Measurements from ENCODE around the gene PLEKHG4B.
A peak's percentile ranks its signal among the peaks of the same experiment; 100 is the strongest.

The PLEKHG4B gene

DNA sequence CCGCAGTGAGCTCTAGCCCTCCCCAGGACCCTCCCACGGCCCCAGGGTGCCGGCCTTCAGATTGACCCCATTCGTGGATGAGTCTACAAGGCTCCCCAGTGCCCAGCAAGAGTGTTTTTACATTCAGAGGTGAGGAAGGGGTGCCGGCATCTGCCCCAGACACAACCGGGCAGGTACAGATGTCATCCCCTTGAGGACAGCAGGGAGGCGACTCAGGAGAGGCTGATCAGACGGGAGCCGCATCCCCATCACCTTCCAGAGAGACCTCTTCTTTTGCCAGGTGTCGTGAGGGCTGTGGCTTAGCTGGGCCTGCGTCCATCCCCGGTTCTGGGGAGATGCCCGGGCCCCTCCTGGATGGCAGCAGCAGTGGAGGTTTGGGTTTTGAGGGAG lies 95.1 kb downstream of the PLEKHG4B start:
- Mint-ChIP-seq H3K27ac (no peak overlapping the region), H3K9me3 (no peaks in the 10 kb centered on the region), H3K27me3 (peaks cover 15 to 31% of the 10 kb centered on the region in 2 donors), H3K4me1 (ENCODE audit: low read depth in 2 of 2) (peaks cover 5 to 11% of the 10 kb centered on the region in 2 donors), H3K4me3 (no peak overlapping the region), H3K36me3 (ENCODE audit: insufficient read depth) (peaks cover 3% of the 10 kb centered on the region)
- DNase-seq (no peak), ATAC-seq (replicated peaks) (no peak)

DNA sequence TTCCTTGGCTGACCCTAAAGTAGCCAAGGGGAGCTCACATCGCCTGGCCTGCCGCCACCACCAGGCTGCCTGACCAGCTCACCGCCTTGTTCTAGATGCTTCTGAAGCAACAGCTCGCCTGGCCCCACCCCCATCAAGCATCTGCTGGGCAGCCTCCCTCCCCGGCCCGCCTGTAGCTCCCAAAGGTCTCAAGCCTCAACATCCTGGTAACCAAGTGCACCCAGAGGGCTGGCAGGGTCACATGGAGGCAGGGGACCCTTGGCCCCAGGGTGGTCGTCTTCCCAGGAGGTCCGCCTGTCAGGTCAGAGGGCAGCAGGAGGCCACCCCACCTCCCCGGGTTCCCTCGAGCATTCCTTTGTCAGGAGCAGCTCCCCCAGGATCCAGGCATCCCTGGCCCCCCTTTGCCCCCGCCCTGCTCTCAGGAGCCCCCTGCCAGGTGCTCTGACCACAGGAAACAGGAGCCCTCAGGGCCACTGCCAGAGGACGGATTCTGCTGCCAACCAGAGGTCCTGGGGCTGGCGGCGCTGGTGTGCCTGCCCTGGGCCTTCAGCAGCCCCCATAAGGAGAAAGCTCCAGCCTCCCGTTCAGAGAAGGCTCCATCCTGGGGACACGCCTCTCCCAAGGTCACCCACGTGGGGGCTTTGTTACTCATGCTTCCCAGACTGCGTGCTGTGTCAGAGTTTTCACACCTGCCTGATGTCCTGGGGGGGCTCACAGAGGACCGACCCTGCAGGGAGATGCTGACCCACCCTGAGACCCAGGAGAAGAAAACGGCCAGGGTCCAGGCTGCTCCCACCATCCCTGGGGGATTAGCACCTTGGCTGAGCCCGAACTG lies 95.9 kb downstream of the PLEKHG4B start:
- Mint-ChIP-seq H3K4me1 (ENCODE audit: low read depth in 2 of 2) (peaks cover 5 to 11% of the 10 kb centered on the region in 2 donors), H3K27ac (peak overlapping the region in 1 of 2 donors; percentile 65), H3K4me3 (no peak overlapping the region), H3K27me3 (peaks cover 16 to 31% of the 10 kb centered on the region in 2 donors), H3K36me3 (ENCODE audit: insufficient read depth) (peaks cover 3% of the 10 kb centered on the region), H3K9me3 (no peaks in the 10 kb centered on the region)
- DNase-seq (no peak), ATAC-seq (replicated peaks) (no peak)

- DNase-seq (peak; percentile 86 to 90 (median 86)), ATAC-seq (replicated peaks) (peak; percentile 98)
- peaks cover 16 to 34% of the 10 kb centered on the region in 2 donors for H3K27me3 Mint-ChIP-seq
- H3K27ac Mint-ChIP-seq: peak overlapping the region in 1 of 2 donors; percentile 65
- peaks cover 3% of the 10 kb centered on the region for H3K36me3 Mint-ChIP-seq (ENCODE audit: insufficient read depth)
- no peaks in the 10 kb centered on the region for H3K9me3 Mint-ChIP-seq
- H3K4me3 Mint-ChIP-seq: peak overlapping the region in 1 of 2 donors; percentile 49
- peaks cover 5 to 11% of the 10 kb centered on the region in 2 donors for H3K4me1 Mint-ChIP-seq (ENCODE audit: low read depth in 2 of 2)
These were observed 96.8 kb downstream of the PLEKHG4B start for GRCh38 chr5:188488-189481.

- Mint-ChIP-seq H3K9me3 (no peaks in the 10 kb centered on the region), H3K4me1 (ENCODE audit: low read depth in 2 of 2) (peaks cover 5 to 11% of the 10 kb centered on the region in 2 donors), H3K27ac (no peak overlapping the region), H3K36me3 (ENCODE audit: insufficient read depth) (peaks cover 3% of the 10 kb centered on the region), H3K27me3 (peaks cover 16 to 34% of the 10 kb centered on the region in 2 donors), H3K4me3 (no peak overlapping the region)
- ATAC-seq (replicated peaks) (no peak), DNase-seq (no peak)
These were observed 97.5 kb downstream of the PLEKHG4B start for GRCh38 chr5:189486-189885.

- Mint-ChIP-seq H3K9me3 (no peaks in the 10 kb centered on the region), H3K27ac (no peak overlapping the region), H3K27me3 (peaks cover 16 to 34% of the 10 kb centered on the region in 2 donors), H3K4me3 (no peak overlapping the region), H3K4me1 (ENCODE audit: low read depth in 2 of 2) (peaks cover 5 to 11% of the 10 kb centered on the region in 2 donors), H3K36me3 (ENCODE audit: insufficient read depth) (peaks cover 3% of the 10 kb centered on the region)
- DNase-seq: no peak
- ATAC-seq (replicated peaks): no peak
These were observed 98.0 kb downstream of the PLEKHG4B start for GRCh38 chr5:189976-190365.

DNA sequence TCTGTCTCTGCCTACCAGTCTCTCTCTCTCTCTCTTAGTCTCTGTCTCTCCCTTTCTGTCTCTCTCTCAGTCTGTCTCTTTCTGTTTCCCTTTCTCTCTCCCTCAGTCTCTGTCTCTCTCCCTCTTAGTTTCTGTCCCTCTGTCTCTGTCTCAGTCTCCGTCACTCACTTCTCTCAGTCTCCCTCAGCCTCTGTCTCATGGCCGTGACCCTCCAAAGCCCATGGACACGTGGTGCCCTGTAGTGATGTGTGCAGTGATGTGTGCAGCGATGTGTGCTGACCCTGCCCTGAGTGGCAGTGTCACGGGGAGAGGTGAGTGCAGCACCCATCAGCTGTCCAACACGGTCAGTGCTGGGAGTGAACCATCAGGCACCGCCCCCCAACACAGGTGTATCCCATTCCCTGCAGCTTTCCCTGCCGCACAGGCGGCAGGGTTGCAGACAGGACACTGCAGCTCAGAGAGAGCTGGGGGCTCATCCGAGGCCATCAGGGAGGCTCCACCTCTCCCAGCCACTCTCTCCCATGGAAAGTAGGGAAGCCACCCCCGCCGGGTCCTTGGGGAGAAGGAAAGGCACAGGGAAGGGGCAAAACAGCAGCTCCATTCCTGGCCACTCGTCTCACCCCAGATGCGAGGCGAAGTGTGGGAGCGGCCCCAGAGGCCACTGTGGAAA lies 98.5 kb downstream of the PLEKHG4B start:
- Mint-ChIP-seq H3K27me3 (peaks cover 16 to 39% of the 10 kb centered on the region in 2 donors), H3K9me3 (no peaks in the 10 kb centered on the region), H3K4me3 (no peak overlapping the region), H3K4me1 (ENCODE audit: low read depth in 2 of 2) (peaks cover 5 to 13% of the 10 kb centered on the region in 2 donors), H3K27ac (no peak overlapping the region), H3K36me3 (ENCODE audit: insufficient read depth) (peaks cover 3% of the 10 kb centered on the region)
- no peak for DNase-seq
- no peak for ATAC-seq (replicated peaks)

DNA sequence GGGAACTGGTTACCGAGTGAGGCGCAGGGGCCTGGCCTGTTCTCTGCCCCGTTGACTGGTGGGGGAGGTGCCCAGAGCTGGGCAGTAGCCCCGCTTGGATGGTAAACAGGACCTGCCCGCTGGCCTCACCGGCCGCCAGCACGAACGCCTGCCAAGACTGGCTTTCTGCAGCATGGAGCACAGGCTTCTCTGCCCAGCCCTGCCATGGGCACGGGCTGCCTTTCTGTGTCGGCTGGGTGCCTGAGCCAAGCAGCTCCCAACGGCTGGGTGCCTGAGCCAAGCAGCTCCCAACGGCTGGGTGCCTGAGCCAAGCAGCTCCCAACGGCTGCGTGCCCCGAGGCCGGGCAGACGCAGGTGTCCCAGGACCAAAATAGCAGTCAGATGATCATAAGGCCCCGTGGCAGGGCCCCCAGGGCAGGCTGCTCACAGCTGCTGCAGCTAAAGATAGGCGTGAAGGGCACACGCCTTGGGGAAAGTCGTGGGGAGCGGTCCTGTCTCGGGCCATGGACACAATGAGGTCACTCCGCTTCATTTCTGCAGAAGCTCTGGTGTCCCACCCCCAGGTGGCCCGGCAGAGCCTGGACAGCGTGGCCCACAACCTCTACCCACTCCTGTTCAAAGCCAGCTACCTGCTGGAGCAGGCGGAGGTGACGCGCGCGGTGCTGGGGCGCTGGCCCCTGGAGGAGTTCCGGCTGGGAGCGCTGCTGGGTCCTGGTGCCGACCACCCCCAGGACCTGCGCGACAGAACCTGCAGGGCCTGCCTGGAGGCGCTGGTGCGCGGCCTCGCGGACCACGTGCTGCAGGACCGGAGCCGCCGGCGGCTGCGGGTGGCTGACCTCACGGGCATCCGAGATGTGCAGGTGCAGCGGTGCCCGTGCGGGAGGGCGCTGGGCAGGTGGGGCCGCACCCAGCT lies 99.3 kb downstream of the PLEKHG4B start, which contains the start of gene LRRC14B:
LRRC14B (plus strand) TSS at position 460 of the 913 bp plus-strand sequence; CDS start at position 504, 44 bp downstream.
- H3K4me1 Mint-ChIP-seq (ENCODE audit: low read depth in 2 of 2): peaks cover 5 to 14% of the 10 kb centered on the region in 2 donors
- H3K27me3 Mint-ChIP-seq: peaks cover 16 to 41% of the 10 kb centered on the region in 2 donors
- H3K9me3 Mint-ChIP-seq: no peaks in the 10 kb centered on the region
- no peak for ATAC-seq (replicated peaks)
- no peak within 1 kb of the TSS for H3K27ac Mint-ChIP-seq
- peaks cover 3% of the 10 kb centered on the region for H3K36me3 Mint-ChIP-seq (ENCODE audit: insufficient read depth)
- DNase-seq: no peak
- H3K4me3 Mint-ChIP-seq: no peak within 1 kb of the TSS

DNA sequence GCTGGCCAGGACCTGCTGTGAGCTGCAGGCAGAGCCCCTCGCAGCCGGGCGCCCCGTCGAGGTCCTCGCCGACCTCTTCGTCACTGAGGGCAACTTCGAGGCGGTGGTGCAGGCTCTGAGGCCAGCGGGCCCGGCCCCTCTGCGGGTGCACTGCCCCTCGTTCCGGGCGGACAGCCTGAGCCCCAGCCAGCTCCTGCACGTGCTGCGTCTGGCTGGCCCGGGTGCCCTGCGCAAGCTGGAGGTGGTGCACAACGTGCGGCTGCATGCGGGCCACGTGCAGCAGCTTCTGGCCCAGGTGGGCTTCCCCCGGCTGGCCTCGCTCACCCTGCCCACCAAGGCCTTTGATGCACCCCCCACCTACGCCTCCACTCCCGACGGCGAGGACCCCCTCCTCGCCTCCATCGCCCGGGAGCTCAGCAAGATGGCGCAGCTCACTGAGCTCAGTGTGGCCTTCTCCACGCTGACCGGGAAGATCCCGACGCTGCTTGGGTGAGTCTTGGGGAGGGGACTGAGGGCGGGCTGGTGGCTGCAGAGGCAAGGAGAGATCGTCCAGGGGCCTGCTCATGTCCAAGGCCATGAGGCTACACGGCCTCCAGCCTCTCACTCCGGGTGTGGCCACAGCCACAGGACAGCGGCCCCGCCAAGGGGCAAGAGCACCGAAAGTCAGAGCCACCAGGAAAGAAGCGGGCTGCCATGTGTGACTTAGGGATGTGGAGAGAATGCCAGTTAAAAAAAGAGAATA lies 100.2 kb downstream of the PLEKHG4B start:
- Mint-ChIP-seq H3K4me3 (no peak overlapping the region), H3K27me3 (peaks cover 16 to 41% of the 10 kb centered on the region in 2 donors)

GRCh38 chr5:192691-192969 lies 100.7 kb downstream of the PLEKHG4B start:
- Mint-ChIP-seq H3K27ac (no peak overlapping the region), H3K9me3 (no peaks in the 10 kb centered on the region), H3K4me1 (ENCODE audit: low read depth in 2 of 2) (peaks cover 5 to 14% of the 10 kb centered on the region in 2 donors), H3K4me3 (no peak overlapping the region), H3K36me3 (ENCODE audit: insufficient read depth) (peaks cover 3% of the 10 kb centered on the region), H3K27me3 (peaks cover 16 to 41% of the 10 kb centered on the region in 2 donors)
- DNase-seq (no peak), ATAC-seq (replicated peaks) (no peak)

More for the DNA sequence above, 100.2 kb downstream of the PLEKHG4B start:
- Mint-ChIP-seq H3K4me1 (ENCODE audit: low read depth in 2 of 2) (peaks cover 5 to 14% of the 10 kb centered on the region in 2 donors), H3K36me3 (ENCODE audit: insufficient read depth) (peaks cover 3% of the 10 kb centered on the region), H3K9me3 (no peaks in the 10 kb centered on the region), H3K27ac (no peak overlapping the region)
- ATAC-seq (replicated peaks) (no peak), DNase-seq (no peak)

DNA sequence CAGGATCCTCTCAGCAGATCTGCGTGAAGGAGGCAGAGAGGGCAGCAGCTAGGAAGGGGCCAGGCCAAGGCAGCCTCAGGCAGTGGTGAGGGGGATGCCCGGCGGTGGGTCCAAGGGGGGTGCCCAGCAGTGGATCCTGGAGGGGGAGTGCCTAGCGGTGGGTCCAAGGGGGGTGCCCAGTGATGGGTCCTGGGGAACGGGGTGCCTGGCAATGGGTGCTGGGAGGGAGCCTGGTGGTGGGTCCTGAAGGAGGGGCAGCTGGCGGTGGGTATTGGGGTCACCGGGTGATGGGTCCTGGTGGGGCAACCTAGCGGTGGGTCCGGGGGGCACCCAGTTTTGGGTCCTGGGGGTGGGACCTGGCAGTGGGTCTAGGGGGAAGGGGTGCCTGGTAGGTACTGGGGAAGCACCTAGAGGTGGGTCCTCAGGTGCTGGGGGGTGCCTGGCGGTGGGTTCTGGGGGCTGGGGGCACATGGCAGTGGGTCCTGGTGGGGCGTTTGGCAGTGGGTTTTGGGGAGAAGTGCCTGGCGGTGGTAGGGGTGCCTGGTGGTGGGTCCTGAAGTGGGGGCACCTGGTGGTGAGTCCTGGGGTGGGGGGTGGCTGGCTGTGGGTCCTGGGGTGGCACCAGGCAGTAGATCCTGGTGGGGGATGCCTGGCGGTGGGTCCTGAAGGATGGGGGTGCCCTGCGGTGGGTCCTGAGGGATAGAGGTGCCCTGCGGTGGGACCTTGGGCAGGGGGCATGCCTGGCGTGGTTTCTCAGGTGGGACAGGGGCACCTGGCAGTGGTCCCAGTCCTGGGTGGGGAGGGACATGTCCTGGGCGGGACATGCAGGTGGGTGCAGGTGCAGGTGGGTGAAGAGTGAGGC lies 101.2 kb downstream of the PLEKHG4B start:
- H3K9me3 Mint-ChIP-seq: no peaks in the 10 kb centered on the region
- no peak for ATAC-seq (replicated peaks)

DNA sequence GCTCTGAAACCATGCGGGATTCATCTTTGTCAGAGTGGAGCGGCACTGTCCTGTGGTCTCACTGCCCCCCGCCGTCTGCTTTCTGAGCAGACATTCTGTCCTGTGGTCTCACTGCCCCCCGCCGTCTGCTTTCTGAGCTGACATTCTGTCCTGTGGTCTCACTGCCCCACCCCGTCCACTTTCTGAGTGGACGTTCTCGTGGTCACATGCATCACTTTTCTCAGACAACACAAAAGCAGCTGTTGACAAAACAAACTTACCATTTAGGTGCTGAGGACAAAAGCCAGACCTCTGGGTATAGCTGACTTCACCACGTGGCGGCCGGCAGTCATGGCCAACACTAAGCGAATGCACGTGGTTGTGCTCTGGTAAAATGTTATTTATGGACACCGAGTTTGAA lies 102.1 kb downstream of the PLEKHG4B start:
- ATAC-seq (replicated peaks) (no peak), DNase-seq (no peak)

More for the DNA sequence above, 101.2 kb downstream of the PLEKHG4B start:
- Mint-ChIP-seq H3K4me3 (no peak overlapping the region), H3K36me3 (ENCODE audit: insufficient read depth) (peaks cover 3% of the 10 kb centered on the region), H3K4me1 (ENCODE audit: low read depth in 2 of 2) (peaks cover 5 to 13% of the 10 kb centered on the region in 2 donors), H3K27ac (no peak overlapping the region), H3K27me3 (peaks cover 16 to 40% of the 10 kb centered on the region in 2 donors)
- DNase-seq: no peak

More for the DNA sequence above, 102.1 kb downstream of the PLEKHG4B start:
- no peak overlapping the region for H3K4me3 Mint-ChIP-seq
- no peaks in the 10 kb centered on the region for H3K9me3 Mint-ChIP-seq
- no peaks in the 10 kb centered on the region for H3K36me3 Mint-ChIP-seq (ENCODE audit: insufficient read depth)
- H3K4me1 Mint-ChIP-seq (ENCODE audit: low read depth in 2 of 2): peaks cover under 1 to 7% of the 10 kb centered on the region in 2 donors
- no peak overlapping the region for H3K27ac Mint-ChIP-seq
- H3K27me3 Mint-ChIP-seq: peaks cover 16 to 33% of the 10 kb centered on the region in 2 donors

All from effector memory CD8-positive, alpha-beta T cell (primary cell).